Fibroblast of mammary gland (primary cell): ENCODE measurements around the gene ARL8B.

Experiments used
- DNase-seq: peaks from one replicate; pipeline ENCODE4 v3.0.0-alpha.2; 2010; ENCODE audit warnings: low read depth
- H3K4me3 ChIP-seq: 2 replicates; pipeline ENCODE4 v1.5.1; 2011; ENCODE audit warnings: low read depth, mild to moderate bottlenecking, low read length, moderate library complexity; ENCODE audit not compliant: control insufficient read depth
- TF ChIP-seq, protein P1 (sequence below): conservative IDR thresholded peaks from 2 replicates; pipeline ENCODE4 v1.5.1; 2011; ENCODE audit warnings: low read depth, low read length, inconsistent platforms; ENCODE audit not compliant: control insufficient read depth, insufficient read depth

The ARL8B gene

DNA sequence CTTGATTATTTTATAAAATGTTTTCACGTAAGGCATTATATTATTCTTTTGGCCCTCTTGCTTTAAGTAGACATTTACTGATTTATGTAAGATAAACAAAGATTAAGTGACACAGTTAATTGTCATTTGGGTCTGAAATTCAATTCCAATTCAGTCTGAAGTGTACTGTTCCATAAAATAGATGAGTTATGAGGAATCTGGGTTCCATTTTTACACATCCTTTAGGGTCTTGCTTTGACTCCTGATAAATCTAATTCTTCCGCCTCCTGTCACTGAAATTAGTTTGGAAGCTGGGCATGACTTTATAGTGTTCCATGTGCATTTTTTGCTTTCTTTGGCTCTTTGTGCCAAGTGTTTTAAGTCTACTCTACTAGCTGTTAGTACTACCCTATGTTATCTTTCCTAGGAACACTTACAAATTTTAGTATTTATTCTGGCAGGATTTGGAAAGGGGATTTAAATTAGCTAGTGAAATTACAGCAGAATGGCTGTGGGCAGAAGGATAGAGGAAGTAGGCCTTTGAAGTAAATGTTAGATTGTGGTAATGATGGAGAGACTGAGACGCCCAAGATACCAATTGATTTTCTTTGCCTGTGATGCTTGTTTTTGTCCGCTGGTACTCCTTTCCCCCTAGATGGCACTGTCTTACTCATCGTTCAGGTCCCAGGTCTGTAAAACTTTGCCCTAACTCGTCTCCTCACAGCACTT, 14.3 kb downstream of the ARL8B start:
- peak; percentile 43 for DNase-seq
- no peak overlapping the region for H3K4me3 ChIP-seq
- TF ChIP-seq, protein P1, sequence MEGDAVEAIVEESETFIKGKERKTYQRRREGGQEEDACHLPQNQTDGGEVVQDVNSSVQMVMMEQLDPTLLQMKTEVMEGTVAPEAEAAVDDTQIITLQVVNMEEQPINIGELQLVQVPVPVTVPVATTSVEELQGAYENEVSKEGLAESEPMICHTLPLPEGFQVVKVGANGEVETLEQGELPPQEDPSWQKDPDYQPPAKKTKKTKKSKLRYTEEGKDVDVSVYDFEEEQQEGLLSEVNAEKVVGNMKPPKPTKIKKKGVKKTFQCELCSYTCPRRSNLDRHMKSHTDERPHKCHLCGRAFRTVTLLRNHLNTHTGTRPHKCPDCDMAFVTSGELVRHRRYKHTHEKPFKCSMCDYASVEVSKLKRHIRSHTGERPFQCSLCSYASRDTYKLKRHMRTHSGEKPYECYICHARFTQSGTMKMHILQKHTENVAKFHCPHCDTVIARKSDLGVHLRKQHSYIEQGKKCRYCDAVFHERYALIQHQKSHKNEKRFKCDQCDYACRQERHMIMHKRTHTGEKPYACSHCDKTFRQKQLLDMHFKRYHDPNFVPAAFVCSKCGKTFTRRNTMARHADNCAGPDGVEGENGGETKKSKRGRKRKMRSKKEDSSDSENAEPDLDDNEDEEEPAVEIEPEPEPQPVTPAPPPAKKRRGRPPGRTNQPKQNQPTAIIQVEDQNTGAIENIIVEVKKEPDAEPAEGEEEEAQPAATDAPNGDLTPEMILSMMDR: peak; percentile 43

DNA sequence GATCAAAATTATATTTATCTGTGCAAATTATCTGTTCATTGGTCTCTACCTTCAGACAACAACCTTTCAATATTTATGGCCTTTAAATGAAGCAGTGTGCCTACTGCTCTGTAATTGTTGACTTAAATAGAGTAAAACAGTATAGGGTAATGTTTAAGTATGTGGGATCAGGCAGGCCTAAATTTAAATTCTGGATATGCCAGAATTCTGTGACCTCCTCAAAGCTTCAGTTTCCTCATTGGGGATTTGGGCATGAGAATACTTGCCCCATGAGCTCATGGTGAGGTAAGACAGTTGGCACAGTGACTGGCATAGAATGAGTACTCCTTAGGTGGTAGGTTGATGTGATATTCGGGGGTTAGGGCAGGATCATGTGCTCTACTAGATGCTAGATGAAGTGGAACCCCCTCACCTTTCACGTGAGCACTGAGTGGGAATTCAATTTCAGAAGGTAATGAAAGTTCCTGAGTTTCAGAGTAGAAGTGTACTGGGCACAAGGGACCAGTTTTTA, 14.9 kb downstream of the ARL8B start:
- no peak for DNase-seq
- TF ChIP-seq, protein P1: no peak
- H3K4me3 ChIP-seq: no peak overlapping the region

DNA sequence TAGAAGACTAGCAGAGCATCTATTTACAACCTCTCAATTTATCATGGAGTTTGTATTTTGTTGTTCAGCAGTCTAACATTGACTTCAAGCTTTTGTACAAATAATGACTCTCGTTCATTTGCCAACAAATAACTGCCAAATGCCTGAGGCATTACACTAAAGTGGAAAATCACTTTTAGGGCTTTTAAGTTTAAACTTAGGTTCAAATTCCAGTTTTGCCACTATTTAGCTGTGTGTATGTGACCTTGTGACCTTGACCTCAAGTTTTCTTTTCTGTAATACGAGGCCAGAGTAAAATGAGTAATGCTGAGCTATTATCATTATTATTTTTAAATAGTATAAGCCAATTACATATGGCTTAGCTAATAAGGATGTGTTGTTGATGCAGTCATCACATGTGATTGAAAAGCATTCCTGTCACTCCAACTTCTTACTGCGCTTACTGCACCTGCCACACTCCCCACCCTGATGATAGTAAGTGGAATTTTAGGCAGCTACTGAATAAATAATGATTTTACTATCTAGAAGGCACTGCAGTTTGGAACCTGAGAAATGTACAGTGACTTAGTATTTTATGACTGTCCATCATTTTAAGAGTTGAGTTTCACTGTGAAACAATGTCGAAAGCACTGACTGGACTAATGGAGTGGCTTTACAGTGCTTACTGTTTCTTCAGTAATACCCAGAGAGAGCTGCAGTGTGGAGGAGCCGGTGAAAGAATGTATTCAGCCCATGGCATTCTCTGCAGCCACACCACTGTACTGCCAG, 16.3 kb downstream of the ARL8B start:
- DNase-seq: peak; percentile 64
- TF ChIP-seq, protein P1: no peak
- no peak overlapping the region for H3K4me3 ChIP-seq

DNA sequence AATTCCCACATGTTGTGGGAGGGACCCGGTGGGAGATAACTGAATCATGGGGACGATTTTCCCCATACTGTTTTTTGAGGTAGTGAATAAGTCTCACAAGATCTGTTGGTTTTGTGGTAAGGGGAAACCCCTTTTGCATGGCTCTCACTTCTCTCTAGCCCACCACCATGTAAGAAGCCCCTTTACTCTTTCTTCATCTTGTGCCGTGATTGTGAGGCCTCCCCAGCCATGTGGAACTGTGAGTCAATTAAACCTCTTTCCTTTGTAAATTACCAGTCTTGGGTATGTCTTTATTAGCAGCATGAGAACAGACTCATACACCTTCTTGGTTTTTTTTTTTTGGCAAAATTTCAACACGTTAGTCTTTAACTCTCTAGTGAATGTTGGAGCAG, 18.1 kb downstream of the ARL8B start:
- no peak overlapping the region for H3K4me3 ChIP-seq
- TF ChIP-seq, protein P1: no peak
- no peak for DNase-seq

DNA sequence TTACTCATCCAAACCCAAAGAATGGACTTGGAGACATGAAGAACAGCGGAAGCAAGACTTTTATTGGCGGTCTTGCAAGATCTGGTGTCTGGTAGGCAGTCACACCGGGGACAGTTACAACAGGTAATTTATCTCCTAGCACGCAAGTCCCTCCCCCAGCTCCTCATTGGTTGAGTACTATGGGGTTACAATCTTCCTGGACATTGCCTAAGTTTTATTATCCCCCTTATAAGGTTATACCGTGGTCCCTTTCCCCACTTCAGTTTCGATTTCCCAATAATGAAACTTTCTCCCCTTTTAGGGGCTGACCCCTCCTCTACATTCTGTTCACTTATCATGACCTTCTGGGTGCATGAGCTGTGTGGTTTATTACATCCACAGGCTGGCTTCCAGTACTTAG, 18.7 kb downstream of the ARL8B start:
- TF ChIP-seq, protein P1: no peak
- no peak overlapping the region for H3K4me3 ChIP-seq
- no peak for DNase-seq

DNA sequence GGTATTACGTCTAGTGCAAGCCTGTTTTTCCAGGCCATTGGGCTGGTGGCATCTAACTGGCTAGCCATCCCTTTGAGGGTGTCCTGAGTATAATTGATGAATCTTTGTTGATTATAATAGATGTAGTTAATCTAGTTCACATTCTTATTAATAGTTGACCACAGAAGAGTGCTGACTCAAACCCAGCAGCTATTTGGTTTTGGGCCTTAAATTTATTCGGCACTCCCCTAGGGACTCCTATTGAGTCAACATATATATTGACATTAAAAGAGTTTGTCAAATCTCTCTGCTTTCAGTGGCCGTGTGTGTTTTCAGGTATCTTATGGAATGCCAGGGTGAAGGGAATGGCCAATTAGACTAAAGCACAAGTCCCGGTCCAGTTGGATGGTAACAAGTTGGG, 19.7 kb downstream of the ARL8B start:
- TF ChIP-seq, protein P1: no peak
- no peak overlapping the region for H3K4me3 ChIP-seq
- no peak for DNase-seq

DNA sequence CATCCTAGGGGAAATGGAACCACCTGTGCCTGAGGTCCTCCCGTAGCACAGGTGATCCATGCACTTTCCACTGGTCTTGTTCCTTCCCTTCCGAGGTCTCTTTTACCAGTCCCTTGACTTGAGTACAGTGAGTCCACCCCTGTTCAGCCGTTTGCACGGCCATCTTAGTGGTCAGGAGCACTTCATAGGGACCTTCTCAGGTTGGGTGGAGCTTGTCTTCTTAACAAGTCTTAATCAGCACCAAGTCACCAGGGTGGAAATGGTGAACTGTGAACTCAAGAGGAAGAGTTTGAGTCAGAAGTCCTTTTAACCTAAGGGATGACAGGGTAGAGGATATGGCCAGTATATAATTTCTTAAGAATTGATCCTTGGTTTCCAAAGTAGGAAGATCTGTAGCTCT, 21.4 kb downstream of the ARL8B start:
- TF ChIP-seq, protein P1: no peak
- H3K4me3 ChIP-seq: no peak overlapping the region
- no peak for DNase-seq
